Body of pancreas (tissue), 4 donors: Measurements from ENCODE around the gene ATP2B1. TPM values are rescaled to one million over a fixed set of nuclear protein-coding genes. Genes with fewer than 3 reads are reported as not detected.

Source experiments
- ATAC-seq: fragments of 150-250 bp; one replicate; pipeline ENCODE4 v1.9.1; 2016
- DNase-seq, 4 donors: peaks; one replicate each; pipeline ENCODE4 v3.0.0-alpha.2; 2019
- H3K27ac ChIP-seq, 4 donors: fragments of 200-600 bp; sonication (generic); 1 replicate in 3 of 4; 2 replicates in 1 of 4; pipeline versions ENCODE4 v1.5.1 to v1.6.1; 2016 to 2019; ENCODE audit warnings: mild to moderate bottlenecking in 1 of 4, mixed read lengths in 1 of 4, moderate library complexity in 1 of 4
- H3K27me3 ChIP-seq, 2 donors: fragments of 200-600 bp; sonication (generic); one replicate each; pipeline ENCODE4 v1.6.0; 2016; ENCODE audit warnings: mild to moderate bottlenecking in 1 of 2
- H3K36me3 ChIP-seq, 2 donors: fragments of 200-600 bp; sonication (generic); replicated peaks in 1 of 2; 2 replicates each; pipeline ENCODE4 v1.5.1; 2016; ENCODE audit warnings: low read depth in 2 of 2; ENCODE audit not compliant: insufficient read depth in 1 of 2
- H3K4me1 ChIP-seq: fragments of 200-600 bp; sonication (generic); one replicate; pipeline ENCODE4 v1.6.0; 2016
- H3K4me3 ChIP-seq, 2 donors: fragments of 200-600 bp; sonication (generic); 1 replicate in 1 of 2; 2 replicates in 1 of 2; pipeline ENCODE4 v1.5.1; 2016 to 2019
- H3K9me3 ChIP-seq, 3 donors: fragments of 200-600 bp; sonication (generic); 1 replicate in 2 of 3; 2 replicates in 1 of 3; pipeline ENCODE4 v1.5.1; 2016
- CTCF ChIP-seq, 7 experiments: fragments of 450-650 bp in 4 of 7; fragments of 200-600 bp in 3 of 7; sonication (generic) in 3 of 7; IDR thresholded peaks; one replicate each; pipeline ENCODE4 v1.5.1; 2016 to 2019; ENCODE audit warnings: antibody characterized with exemption in 7 of 7
- POLR2A ChIP-seq, 3 donors: fragments of 450-650 bp; IDR thresholded peaks; one replicate each; pipeline ENCODE4 v1.6.1; 2016; ENCODE audit warnings: antibody characterized with exemption in 3 of 3, mild to moderate bottlenecking in 2 of 3
- WGBS, 2 donors: methylation state at CpG; one replicate each; pipeline ENCODE4 v1.1.5; 2017; 5-methylcytosine and 5-hydroxymethylcytosine counted together
- intact Hi-C: fragments of 100-400 bp; cut with DNase I; formaldehyde crosslinking; loops from one replicate; pipeline ENCODE4 v1.15.1; 2023
- total RNA-seq, 2 donors: library from RNA; depleted of rRNA; stranded (reverse); fragments of >200 nt; gene quantifications; one replicate each; pipeline ENCODE4 v1.1.0, GENCODE V29; 2016

ATP2B1 gene
- total RNA-seq, 2 donors from 2014 or later, result 17.1 to 37.9 TPM

- intact Hi-C loops, result no loop called here
- H3K4me3 ChIP-seq, result no peak overlapping the region
- no peaks in the 10 kb centered on the region for H3K9me3 ChIP-seq
- H3K36me3 ChIP-seq, result no peaks in the 10 kb centered on the region
- H3K4me1 ChIP-seq, result peaks cover 21% of the 10 kb centered on the region
- H3K27me3 ChIP-seq, result no peaks in the 10 kb centered on the region
- ATAC-seq (no peak), DNase-seq (no peak)
- 88 to 95% methylated on average over 3 of the region's 3 CpGs for WGBS, 2 donors
- no peak overlapping the region for H3K27ac ChIP-seq
- TF ChIP-seq CTCF (IDR thresholded peaks at IDR 0.05), result no peak
- no peak for TF ChIP-seq POLR2A (IDR thresholded peaks at IDR 0.05)
These were observed 19.3 kb downstream of the ATP2B1 start for GRCh38 chr12:89689306-89689705.

- H3K9me3 ChIP-seq, result peaks cover 0 to 5% (median 0%) of the 10 kb centered on the region in 3 donors
- 91 to 95% methylated on average over 2 of the region's 2 CpGs for WGBS, 2 donors
- H3K27ac ChIP-seq, result no peak overlapping the region
- no peak overlapping the region for H3K4me3 ChIP-seq
- H3K36me3 ChIP-seq, result no peaks in the 10 kb centered on the region
- no peaks in the 10 kb centered on the region for H3K27me3 ChIP-seq
- DNase-seq (no peak), ATAC-seq (no peak)
- intact Hi-C loops, result no loop called here
- TF ChIP-seq POLR2A (IDR thresholded peaks at IDR 0.05), result no peak
- TF ChIP-seq CTCF (IDR thresholded peaks at IDR 0.05), result no peak
- peaks cover 4% of the 10 kb centered on the region for H3K4me1 ChIP-seq
These were observed 22.3 kb downstream of the ATP2B1 start for GRCh38 chr12:89686311-89686710.

- Histone ChIP-seq H3K4me1 (peaks cover 4% of the 10 kb centered on the region), H3K27me3 (no peaks in the 10 kb centered on the region), H3K9me3 (peaks cover 0 to 5% (median 0%) of the 10 kb centered on the region in 3 donors), H3K4me3 (no peak overlapping the region), H3K27ac (no peak overlapping the region), H3K36me3 (no peaks in the 10 kb centered on the region)
- intact Hi-C loops, result no loop called here
- DNase-seq (no peak), ATAC-seq (no peak)
- TF ChIP-seq CTCF (IDR thresholded peaks at IDR 0.05) (no peak), POLR2A (IDR thresholded peaks at IDR 0.05) (no peak)
These were observed 23.2 kb downstream of the ATP2B1 start for GRCh38 chr12:89685363-89685972.

GRCh38 chr12:89684136-89684535 is 24.5 kb downstream of the ATP2B1 start:
- TF ChIP-seq POLR2A (IDR thresholded peaks at IDR 0.05) (no peak), CTCF (IDR thresholded peaks at IDR 0.05) (no peak)
- ATAC-seq (no peak), DNase-seq (no peak)
- Histone ChIP-seq H3K27ac (no peak overlapping the region), H3K4me1 (peaks cover 4% of the 10 kb centered on the region), H3K27me3 (no peaks in the 10 kb centered on the region), H3K9me3 (peaks cover 0 to 5% (median 0%) of the 10 kb centered on the region in 3 donors), H3K36me3 (no peaks in the 10 kb centered on the region), H3K4me3 (no peak overlapping the region)
- intact Hi-C loops, result no loop called here
- 82 to 90% methylated on average over 3 of the region's 3 CpGs for WGBS, 2 donors

- no peak overlapping the region for H3K27ac ChIP-seq
- H3K4me1 ChIP-seq, result peaks cover 4% of the 10 kb centered on the region
- no peaks in the 10 kb centered on the region for H3K36me3 ChIP-seq
- DNase-seq, result no peak
- 89 to 94% methylated on average over 3 of the region's 3 CpGs for WGBS, 2 donors
- no peaks in the 10 kb centered on the region for H3K27me3 ChIP-seq
- peaks cover 0 to 5% (median 0%) of the 10 kb centered on the region in 3 donors for H3K9me3 ChIP-seq
- H3K4me3 ChIP-seq, result no peak overlapping the region
- no peak for ATAC-seq
- TF ChIP-seq CTCF (IDR thresholded peaks at IDR 0.05), result no peak
- no peak for TF ChIP-seq POLR2A (IDR thresholded peaks at IDR 0.05)
- intact Hi-C loops, result no loop called here
These were observed 26.4 kb downstream of the ATP2B1 start for GRCh38 chr12:89682284-89682683.
